ENCODE data around the gene CDH3.

DNA sequence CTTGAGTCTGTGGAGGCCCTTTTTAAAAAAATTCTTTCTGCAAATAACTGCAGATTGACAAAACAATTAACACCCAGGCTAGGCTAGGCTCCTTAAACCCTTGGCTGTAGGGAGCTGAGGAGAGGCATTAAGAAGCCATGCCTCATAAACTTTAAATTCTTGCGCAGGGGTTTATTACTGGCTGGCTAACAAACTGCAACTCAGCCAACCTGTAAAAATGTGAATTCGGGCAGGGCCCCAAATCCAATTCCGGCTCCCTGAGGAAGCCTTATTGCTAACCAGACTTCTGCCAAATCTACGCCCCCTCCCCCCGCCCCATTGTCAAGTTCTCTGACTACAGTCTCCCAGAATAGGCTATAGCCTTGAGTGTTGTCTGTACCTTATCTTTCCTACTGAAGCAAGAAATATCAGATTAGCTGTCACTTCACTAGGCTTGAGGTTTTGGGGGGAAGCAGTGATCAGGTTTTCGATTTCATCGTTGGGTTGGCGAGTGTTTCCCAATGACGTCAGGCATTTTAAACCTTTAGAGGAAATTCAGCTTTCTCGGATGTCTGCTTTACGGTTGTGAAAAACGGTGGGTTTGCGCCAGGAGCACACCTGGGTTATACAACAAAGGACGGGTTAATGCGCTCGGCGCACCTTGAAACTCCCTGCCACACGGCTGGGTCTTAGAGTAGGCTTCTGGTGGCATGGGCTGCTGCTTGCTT, 2.0 kb downstream of the CDH3 start:
- TF ChIP-seq CHD2 (IDR thresholded peaks at IDR 0.05; ENCODE audit: low read length, partially characterized antibody) = no peak
- TF ChIP-seq, protein P1, sequence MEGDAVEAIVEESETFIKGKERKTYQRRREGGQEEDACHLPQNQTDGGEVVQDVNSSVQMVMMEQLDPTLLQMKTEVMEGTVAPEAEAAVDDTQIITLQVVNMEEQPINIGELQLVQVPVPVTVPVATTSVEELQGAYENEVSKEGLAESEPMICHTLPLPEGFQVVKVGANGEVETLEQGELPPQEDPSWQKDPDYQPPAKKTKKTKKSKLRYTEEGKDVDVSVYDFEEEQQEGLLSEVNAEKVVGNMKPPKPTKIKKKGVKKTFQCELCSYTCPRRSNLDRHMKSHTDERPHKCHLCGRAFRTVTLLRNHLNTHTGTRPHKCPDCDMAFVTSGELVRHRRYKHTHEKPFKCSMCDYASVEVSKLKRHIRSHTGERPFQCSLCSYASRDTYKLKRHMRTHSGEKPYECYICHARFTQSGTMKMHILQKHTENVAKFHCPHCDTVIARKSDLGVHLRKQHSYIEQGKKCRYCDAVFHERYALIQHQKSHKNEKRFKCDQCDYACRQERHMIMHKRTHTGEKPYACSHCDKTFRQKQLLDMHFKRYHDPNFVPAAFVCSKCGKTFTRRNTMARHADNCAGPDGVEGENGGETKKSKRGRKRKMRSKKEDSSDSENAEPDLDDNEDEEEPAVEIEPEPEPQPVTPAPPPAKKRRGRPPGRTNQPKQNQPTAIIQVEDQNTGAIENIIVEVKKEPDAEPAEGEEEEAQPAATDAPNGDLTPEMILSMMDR (IDR thresholded peaks at IDR 0.05) = no peak
